H1 (cell line): ENCODE data around the gene CTPS1. TPM values are rescaled to one million over a fixed set of nuclear protein-coding genes. Genes with fewer than 3 reads are reported as not detected.

Experiments
- CTCF ChIA-PET: fragments of 300-600 bp; sonication (Branson Sonifier 250); formaldehyde crosslinking; loops from one replicate; lab custom pipeline; 2021; ENCODE audit not compliant: partially characterized antibody; lab: Charles Lee
- POLR2A ChIA-PET: fragments of 300-600 bp; sonication (Branson Sonifier 250); formaldehyde crosslinking; loops from one replicate; lab custom pipeline; 2021; ENCODE audit warnings: inconsistent platforms; ENCODE audit not compliant: partially characterized antibody; lab: Charles Lee
- DNase-seq, 2 experiments: peaks; one replicate each; pipeline versions ENCODE4 v3.0.0 to v3.0.0-alpha.2; 2010 to 2022; ENCODE audit warnings: low spot score in 2 of 2, low read depth in 1 of 2, mixed read lengths in 1 of 2
- FAIRE-seq: peaks from 2 replicates; lab custom pipeline; 2011; peaks lifted over from hg19 to GRCh38; lab: Jason Lieb, UNC
- H2AFZ ChIP-seq: 2 replicates; pipeline ENCODE4 v1.8.1; 2012; ENCODE audit warnings: low read length, inconsistent platforms
- H2AK5ac ChIP-seq: 2 replicates; pipeline ENCODE4 v1.6.1; 2013; ENCODE audit warnings: low read depth, low read length
- H2BK120ac ChIP-seq: replicated peaks from 2 replicates; pipeline ENCODE3; 2013; ENCODE audit warnings: low read depth, low read length, inconsistent platforms
- H2BK12ac ChIP-seq: 2 replicates; pipeline ENCODE4 v1.6.1; 2013; ENCODE audit warnings: low read depth, low read length
- H2BK15ac ChIP-seq: 2 replicates; pipeline ENCODE4 v1.6.1; 2013; ENCODE audit warnings: low read length
- H2BK20ac ChIP-seq: 2 replicates; pipeline ENCODE4 v1.6.1; 2013; ENCODE audit warnings: low read length
- H2BK5ac ChIP-seq: 2 replicates; pipeline ENCODE4 v1.6.1; 2013; ENCODE audit warnings: low read depth, low read length
- H3K14ac ChIP-seq: 2 replicates; pipeline ENCODE4 v1.6.1; 2013; ENCODE audit warnings: inconsistent platforms; ENCODE audit not compliant: insufficient read length
- H3K18ac ChIP-seq: 2 replicates; pipeline ENCODE4 v1.6.1; 2013; ENCODE audit warnings: low read length; ENCODE audit errors: extremely low read depth
- H3K23ac ChIP-seq: 2 replicates; pipeline ENCODE4 v1.6.1; 2013; ENCODE audit warnings: inconsistent platforms; ENCODE audit not compliant: insufficient read length
- H3K23me2 ChIP-seq: 2 replicates; pipeline ENCODE4 v1.6.1; 2013; ENCODE audit warnings: low read depth, low read length
- H3K27ac ChIP-seq: 2 replicates; pipeline ENCODE4 v1.6.1; 2011; ENCODE audit warnings: low read depth, low read length, inconsistent platforms
- H3K27me3 ChIP-seq, 4 experiments: replicated peaks in 1 of 4; 1 replicate in 1 of 4; 2 replicates in 3 of 4; pipeline versions ENCODE4 v1.6.1 to v1.8.1; 2011 to 2013; ENCODE audit warnings: low read length in 3 of 4, mild to moderate bottlenecking in 3 of 4, inconsistent platforms in 2 of 4, mixed read lengths in 2 of 4, moderate library complexity in 1 of 4; ENCODE audit not compliant: control insufficient read depth in 3 of 4, insufficient read depth in 3 of 4; ENCODE audit errors: extremely low read depth in 1 of 4
- H3K36me3 ChIP-seq, 4 experiments: 2 replicates each; pipeline versions ENCODE4 v1.6.1 to v1.8.1; 2011 to 2013; ENCODE audit warnings: mild to moderate bottlenecking in 4 of 4, low read length in 3 of 4, moderate library complexity in 2 of 4, control low read depth in 1 of 4, inconsistent platforms in 1 of 4; ENCODE audit not compliant: insufficient read depth in 4 of 4, control insufficient read depth in 2 of 4
- H3K4ac ChIP-seq: replicated peaks from 2 replicates; pipeline ENCODE3; 2013; ENCODE audit warnings: low read length, low read depth, mixed read lengths, inconsistent platforms; ENCODE audit not compliant: insufficient read length
- H3K4me1 ChIP-seq, 4 experiments: replicated peaks in 1 of 4; 1 replicate in 1 of 4; 2 replicates in 3 of 4; pipeline versions ENCODE4 v1.6.1 to v1.8.1; 2011 to 2013; ENCODE audit warnings: low read length in 3 of 4, inconsistent platforms in 2 of 4, mixed read lengths in 1 of 4; ENCODE audit not compliant: insufficient read depth in 4 of 4, control insufficient read depth in 3 of 4
- H3K4me2 ChIP-seq, 2 experiments: 2 replicates each; pipeline versions ENCODE4 v1.6.1 to v1.8.1; 2011 to 2013; ENCODE audit warnings: low read depth in 2 of 2, low read length in 2 of 2, control low read depth in 1 of 2, inconsistent platforms in 1 of 2, mild to moderate bottlenecking in 1 of 2; ENCODE audit not compliant: insufficient read depth in 1 of 2
- H3K4me3 ChIP-seq, 4 experiments: fragments of 200-600, 300-600 bp in 1 of 4; sonication (generic), shearing (Covaris generic), sonication (Bioruptor Twin) in 1 of 4; 2 replicates each; pipeline versions ENCODE4 v1.5.1 to v1.8.1; 2011 to 2016; ENCODE audit warnings: low read length in 4 of 4, low read depth in 3 of 4, control low read depth in 2 of 4, inconsistent platforms in 2 of 4, mild to moderate bottlenecking in 2 of 4, mixed read lengths in 1 of 4, moderate library complexity in 1 of 4; ENCODE audit not compliant: insufficient read depth in 2 of 4; ENCODE audit errors: extremely low read depth in 1 of 4
- H3K56ac ChIP-seq: replicated peaks from 2 replicates; pipeline ENCODE3; 2013; ENCODE audit warnings: low read depth, mild to moderate bottlenecking, mixed read lengths, low read length, inconsistent platforms; ENCODE audit not compliant: insufficient read length
- H3K79me1 ChIP-seq: 2 replicates; pipeline ENCODE4 v1.6.1; 2013; ENCODE audit warnings: low read depth, low read length, control low read depth
- H3K79me2 ChIP-seq, 2 experiments: 2 replicates each; pipeline versions ENCODE4 v1.6.1 to v1.8.1; 2012 to 2013; ENCODE audit warnings: low read length in 2 of 2, mild to moderate bottlenecking in 2 of 2, inconsistent platforms in 1 of 2; ENCODE audit not compliant: insufficient read depth in 2 of 2, control insufficient read depth in 1 of 2
- H3K9ac ChIP-seq, 4 experiments: replicated peaks in 1 of 4; 1 replicate in 1 of 4; 2 replicates in 3 of 4; pipeline versions ENCODE4 v1.6.1 to v1.8.1; 2011 to 2013; ENCODE audit warnings: low read depth in 3 of 4, low read length in 3 of 4, control low read depth in 2 of 4, mild to moderate bottlenecking in 2 of 4, moderate library complexity in 2 of 4, inconsistent platforms in 1 of 4; ENCODE audit errors: extremely low read depth in 1 of 4
- H3K9me3 ChIP-seq, 2 experiments: 2 replicates each; pipeline versions ENCODE4 v1.6.1 to v1.8.1; 2012 to 2013; ENCODE audit warnings: mild to moderate bottlenecking in 2 of 2, moderate library complexity in 2 of 2, control low read depth in 1 of 2, inconsistent platforms in 1 of 2, low read depth in 1 of 2, low read length in 1 of 2, mixed read lengths in 1 of 2; ENCODE audit not compliant: insufficient read depth in 2 of 2
- H4K20me1 ChIP-seq, 2 experiments: replicated peaks in 1 of 2; 2 replicates each; pipeline versions ENCODE3 to v1.8.1; 2011 to 2013; ENCODE audit warnings: inconsistent platforms in 2 of 2, low read length in 2 of 2, mild to moderate bottlenecking in 1 of 2; ENCODE audit not compliant: insufficient read depth in 2 of 2, control insufficient read depth in 1 of 2
- H4K5ac ChIP-seq: 2 replicates; pipeline ENCODE4 v1.6.1; 2013; ENCODE audit warnings: low read length, low read depth, mixed read lengths, inconsistent platforms; ENCODE audit not compliant: insufficient read length
- H4K8ac ChIP-seq: 2 replicates; pipeline ENCODE4 v1.8.0; 2013; ENCODE audit warnings: mild to moderate bottlenecking, moderate library complexity, low read length, inconsistent platforms; ENCODE audit not compliant: insufficient read depth; ENCODE audit errors: extremely low read depth
- H4K91ac ChIP-seq: replicated peaks from 2 replicates; pipeline ENCODE3; 2013; ENCODE audit warnings: low read length, mixed read lengths, inconsistent platforms; ENCODE audit not compliant: insufficient read length
- KDM4A ChIP-seq: IDR thresholded peaks from one replicate; pipeline ENCODE4 v1.7.1; 2012; ENCODE audit warnings: low read depth, mild to moderate bottlenecking, moderate library complexity, low read length, inconsistent platforms; ENCODE audit not compliant: severe bottlenecking
- PHF8 ChIP-seq: fragments of 200-600 bp; sonication (generic); conservative IDR thresholded peaks from 2 replicates; pipeline ENCODE4 v1.7.1; 2012; ENCODE audit warnings: low read depth, mild to moderate bottlenecking, inconsistent platforms, low read length, moderate library complexity
- TBP ChIP-seq: IDR thresholded peaks from 2 replicates; pipeline ENCODE4 v1.6.1; 2011; ENCODE audit warnings: low read depth, low read length, improper control_type of control experiment
- WGBS, 2 experiments: shearing (Covaris generic) in 1 of 2; methylation state at CpG; one replicate each; pipeline versions ENCODE4 v1.1.6 to v1.1.7; 2013 to 2015; ENCODE audit warnings: low lambda C conversion rate in 2 of 2, mixed read lengths in 2 of 2, inconsistent platforms in 1 of 2, low coverage in 1 of 2, missing lambda C conversion rate in 1 of 2; ENCODE audit not compliant: insufficient replicate concordance in 2 of 2, insufficient coverage in 1 of 2, insufficient read length in 1 of 2; ENCODE audit errors: extremely low coverage in 1 of 2, missing lambda C conversion rate in 1 of 2; 5-methylcytosine and 5-hydroxymethylcytosine counted together
- polyA plus RNA-seq, 7 experiments: library from polyadenylated mRNA; depleted of rRNA in 3 of 7; stranded (reverse) in 5 of 7; unstranded in 2 of 7; fragments of >200 nt in 5 of 7; fragments of 200-250 nt in 2 of 7; gene quantifications; 1 replicate in 5 of 7; 2 replicates in 1 of 7; 4 replicates in 1 of 7; pipeline versions ENCODE4 v1.2.1 to v1.2.3, GENCODE V29; 2011 to 2013; ENCODE audit warnings: missing spikeins in 2 of 7, mixed read lengths in 2 of 7
- total RNA-seq: library from RNA; stranded (reverse); fragmentation: NEBNext Ultra II Directional; extraction: Animal tissue kit (Norgen Biotek cat#: 25700); gene quantifications from 2 replicates; pipeline ENCODE4 v1.2.1, GENCODE V29; 2021

Gene CTPS1
- total and polyA plus RNA-seq, 2 of the 8 experiments (the other 6 are each of a cell fraction or from before 2014, with no cell fraction given): 35.5 to 103 TPM

DNA sequence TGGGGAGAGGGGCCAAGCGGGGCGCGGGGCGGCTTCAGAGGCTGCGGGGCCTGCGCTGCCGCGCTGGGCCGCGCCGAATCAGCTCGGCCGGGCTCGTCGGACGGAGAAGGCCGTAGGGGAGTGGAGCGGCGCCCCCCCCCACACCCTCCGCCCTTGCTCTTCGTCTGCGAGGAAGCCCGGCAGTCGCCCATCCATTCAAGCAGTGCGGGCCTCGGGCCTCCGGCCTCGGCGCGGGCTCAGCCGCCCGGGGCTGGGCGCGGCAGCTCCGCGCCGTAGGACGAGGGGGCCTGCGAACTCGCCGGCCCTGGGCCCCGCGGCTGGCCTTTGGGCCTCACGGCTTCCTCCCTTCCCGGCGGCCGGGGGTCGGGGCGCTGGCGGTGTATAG, 564 bp downstream of the CTPS1 start:
- FAIRE-seq (no peak), DNase-seq (no peak)
- peak overlapping the region; percentile 78 for H3K18ac ChIP-seq
- POLR2A ChIA-PET: interaction anchor here (0.6 to 9.6 kb wide), 29 partner anchors 9 to 392 kb away, joined by 3 to 49 read pairs (median 4); partner anchors contain the start of genes CITED4, NFYC, SCMH1 and SLFNL1
- H2AK5ac ChIP-seq: no peak overlapping the region; the same call in 1 of the 2 replicates
- H3K56ac ChIP-seq: peak overlapping the region; percentile 71
- peaks cover 17 to 49% of the 10 kb centered on the region in 2 experiments for H3K79me2 ChIP-seq
- H3K4me1 ChIP-seq: peaks cover 4 to 11% (median 6%) of the 10 kb centered on the region in 4 experiments; a peak in 5 of 7 replicates
- H3K4ac ChIP-seq: peak overlapping the region; percentile 69
- no peak overlapping the region for H2BK15ac ChIP-seq
- H3K27ac ChIP-seq: peak overlapping the region; percentile 94
- peak overlapping the region; percentile 68 for H4K5ac ChIP-seq
- H3K79me1 ChIP-seq: no peaks in the 10 kb centered on the region
- 0% methylated on average over 36 of the region's 50 CpGs; no CpG with 5 or more reads in 1 of the 2 experiments for WGBS, 2 experiments
- H2AFZ ChIP-seq: no peak overlapping the region
- H4K91ac ChIP-seq: peak overlapping the region; percentile 75
- peaks cover 12 to 21% (median 18%) of the 10 kb centered on the region in 4 experiments; a peak in 7 of 8 replicates for H3K36me3 ChIP-seq
- CTCF ChIA-PET: interaction anchor here (1.1 to 1.5 kb wide), 3 partner anchors 23 to 124 kb away, joined by 3 to 5 read pairs (median 4); partner anchors contain the start of gene CITED4
- no peaks in the 10 kb centered on the region for H3K9me3 ChIP-seq
- H4K20me1 ChIP-seq: peaks cover 5 to 15% of the 10 kb centered on the region in 2 experiments
- H2BK12ac ChIP-seq: no peak overlapping the region
- H3K27me3 ChIP-seq: no peaks in the 10 kb centered on the region
- no peak overlapping the region for H2BK120ac ChIP-seq
- peak overlapping the region; percentile 81 to 92 (median 88) for H3K9ac ChIP-seq
- H3K23ac ChIP-seq: no peak overlapping the region
- no peak overlapping the region for H3K14ac ChIP-seq
- peaks cover 11% of the 10 kb centered on the region; the same call in 1 of the 2 replicates for H3K23me2 ChIP-seq
- peak overlapping the region; percentile 78 to 87 (median 80) for H3K4me3 ChIP-seq
- no peak overlapping the region for H2BK20ac ChIP-seq
- no peak overlapping the region for H2BK5ac ChIP-seq
- H3K4me2 ChIP-seq: peak overlapping the region; percentile 92 to 96
- peak; percentile 82; the same call in 1 of the 2 replicates for TF ChIP-seq PHF8
- no peak for TF ChIP-seq TBP
- TF ChIP-seq KDM4A: peak; percentile 52
- H4K8ac ChIP-seq: peak overlapping the region; percentile 96; the same call in 1 of the 2 replicates
